H9 (cell line): ENCODE measurements around the gene ACVR2B. TPM values are rescaled to one million over a fixed set of nuclear protein-coding genes. Genes with fewer than 3 reads are reported as not detected.

ENCODE experiments used
- DNase-seq: peaks from one replicate; pipeline ENCODE4 v3.0.0-alpha.2; 2017
- H2AFZ ChIP-seq: one replicate; pipeline ENCODE4 v1.6.1; 2013; ENCODE audit warnings: mild to moderate bottlenecking, low read length, control low read depth, moderate library complexity
- H2AK5ac ChIP-seq: 2 replicates; pipeline ENCODE4 v1.6.1; 2013; ENCODE audit warnings: low read length, control low read depth, mixed read lengths; ENCODE audit not compliant: insufficient read length
- H2BK120ac ChIP-seq: one replicate; pipeline ENCODE4 v1.6.1; 2013; ENCODE audit warnings: low read depth, mild to moderate bottlenecking, low read length, control low read depth, inconsistent platforms; ENCODE audit not compliant: poor library complexity, severe bottlenecking
- H2BK12ac ChIP-seq: 2 replicates; pipeline ENCODE4 v1.6.1; 2013; ENCODE audit warnings: low read length, control low read depth, mixed read lengths, low read depth; ENCODE audit not compliant: insufficient read length
- H2BK15ac ChIP-seq: 2 replicates; pipeline ENCODE4 v1.6.1; 2013; ENCODE audit warnings: low read depth, low read length, control low read depth
- H2BK20ac ChIP-seq: one replicate; pipeline ENCODE4 v1.6.1; 2013; ENCODE audit warnings: low read depth, mild to moderate bottlenecking, low read length, control low read depth, inconsistent platforms; ENCODE audit not compliant: poor library complexity, severe bottlenecking
- H2BK5ac ChIP-seq: 2 replicates; pipeline ENCODE4 v1.6.1; 2013; ENCODE audit warnings: low read length, control low read depth, mixed read lengths; ENCODE audit not compliant: insufficient read length
- H3K14ac ChIP-seq: 2 replicates; pipeline ENCODE4 v1.6.1; 2013; ENCODE audit warnings: low read length, control low read depth; ENCODE audit not compliant: insufficient read depth
- H3K18ac ChIP-seq: 2 replicates; pipeline ENCODE4 v1.6.1; 2013; ENCODE audit warnings: low read depth, mild to moderate bottlenecking, mixed read lengths, low read length, control low read depth; ENCODE audit not compliant: insufficient read length
- H3K23ac ChIP-seq: 2 replicates; pipeline ENCODE4 v1.6.1; 2013; ENCODE audit warnings: low read length, control low read depth, mixed read lengths, low read depth; ENCODE audit not compliant: insufficient read length
- H3K23me2 ChIP-seq: 2 replicates; pipeline ENCODE4 v1.6.1; 2013; ENCODE audit warnings: low read depth, mild to moderate bottlenecking, mixed read lengths, low read length, control low read depth; ENCODE audit not compliant: insufficient read length, poor library complexity, severe bottlenecking
- H3K27ac ChIP-seq: 2 replicates; pipeline ENCODE4 v1.5.1; 2013; ENCODE audit warnings: low read length, control low read depth, mixed read lengths, low read depth; ENCODE audit not compliant: insufficient read length
- H3K27me3 ChIP-seq: 2 replicates; pipeline ENCODE4 v1.6.1; 2013; ENCODE audit warnings: low read length, control low read depth, inconsistent platforms; ENCODE audit not compliant: insufficient read depth
- H3K4ac ChIP-seq: 2 replicates; pipeline ENCODE4 v1.6.1; 2013; ENCODE audit warnings: low read depth, mild to moderate bottlenecking, control low read depth, inconsistent platforms, low read length, moderate library complexity
- H3K4me1 ChIP-seq: 2 replicates; pipeline ENCODE4 v1.6.1; 2013; ENCODE audit warnings: low read length, control low read depth, inconsistent platforms; ENCODE audit not compliant: insufficient read depth
- H3K4me2 ChIP-seq: 2 replicates; pipeline ENCODE4 v1.6.1; 2013; ENCODE audit warnings: low read length, control low read depth, mixed read lengths; ENCODE audit not compliant: insufficient read length, insufficient read depth
- H3K56ac ChIP-seq: 2 replicates; pipeline ENCODE4 v1.6.1; 2013; ENCODE audit warnings: low read depth, mild to moderate bottlenecking, mixed read lengths, low read length, control low read depth; ENCODE audit not compliant: insufficient read length
- H3K79me1 ChIP-seq: 2 replicates; pipeline ENCODE4 v1.6.1; 2013; ENCODE audit warnings: low read depth, mild to moderate bottlenecking, moderate library complexity, low read length, control low read depth, inconsistent platforms; ENCODE audit not compliant: insufficient read depth, poor library complexity, severe bottlenecking
- H3K79me2 ChIP-seq: 2 replicates; pipeline ENCODE4 v1.6.1; 2013; ENCODE audit warnings: low read length, control low read depth, inconsistent platforms; ENCODE audit not compliant: insufficient read depth
- H3K9ac ChIP-seq: 2 replicates; pipeline ENCODE4 v1.6.1; 2013; ENCODE audit warnings: low read length, control low read depth, mixed read lengths; ENCODE audit not compliant: insufficient read length; ENCODE audit errors: extremely low read depth
- H3K9me3 ChIP-seq: one replicate; pipeline ENCODE4 v1.6.1; 2013; ENCODE audit warnings: low read depth, low read length, inconsistent platforms; ENCODE audit not compliant: control insufficient read depth
- H3T11ph ChIP-seq: one replicate; pipeline ENCODE4 v1.6.1; 2013; ENCODE audit warnings: mild to moderate bottlenecking, low read length, control low read depth, inconsistent platforms
- H4K20me1 ChIP-seq: one replicate; pipeline ENCODE4 v1.6.1; 2013; ENCODE audit not compliant: control insufficient read depth, insufficient read length, insufficient read depth
- H4K5ac ChIP-seq: 2 replicates; pipeline ENCODE4 v1.6.1; 2013; ENCODE audit warnings: low read depth, mild to moderate bottlenecking, mixed read lengths, low read length, control low read depth; ENCODE audit not compliant: insufficient read length
- H4K8ac ChIP-seq: replicated peaks from 2 replicates; pipeline ENCODE4 v1.6.1; 2013; ENCODE audit warnings: low read length, control low read depth, mixed read lengths, low read depth; ENCODE audit not compliant: insufficient read length
- H4K91ac ChIP-seq: 2 replicates; pipeline ENCODE4 v1.6.1; 2013; ENCODE audit warnings: low read depth, mild to moderate bottlenecking, moderate library complexity, mixed read lengths, low read length, control low read depth; ENCODE audit not compliant: insufficient read length
- H3K27ac Mint-ChIP-seq, 3 experiments: 2 replicates in 2 of 3; 3 replicates in 1 of 3; pipeline ENCODE4 v1.8.0; 2020 to 2021; ENCODE audit warnings: mixed read lengths in 3 of 3, mild to moderate bottlenecking in 1 of 3, moderate library complexity in 1 of 3
- H3K27me3 Mint-ChIP-seq: 2 replicates; pipeline ENCODE4 v1.8.0; 2021; ENCODE audit warnings: low read depth, mild to moderate bottlenecking, moderate library complexity, mixed read lengths
- H3K36me3 Mint-ChIP-seq, 3 experiments: 2 replicates in 2 of 3; 3 replicates in 1 of 3; pipeline ENCODE4 v1.8.0; 2020 to 2021; ENCODE audit warnings: low read depth in 3 of 3, mixed read lengths in 3 of 3; ENCODE audit not compliant: insufficient read depth in 1 of 3
- H3K4me1 Mint-ChIP-seq, 2 experiments: 2 replicates each; pipeline ENCODE4 v1.8.0; 2020; ENCODE audit warnings: mixed read lengths in 2 of 2
- H3K4me3 Mint-ChIP-seq, 2 experiments: 2 replicates in 1 of 2; 3 replicates in 1 of 2; pipeline ENCODE4 v1.8.0; 2020 to 2021; ENCODE audit warnings: mild to moderate bottlenecking in 2 of 2, mixed read lengths in 2 of 2, moderate library complexity in 1 of 2
- H3K9me3 Mint-ChIP-seq, 2 experiments: 2 replicates in 1 of 2; 3 replicates in 1 of 2; pipeline ENCODE4 v1.8.0; 2020; ENCODE audit warnings: mild to moderate bottlenecking in 2 of 2, mixed read lengths in 2 of 2, moderate library complexity in 1 of 2
- CTCF ChIP-seq: fragments of 200-600 bp; sonication (generic); conservative IDR thresholded peaks from 3 replicates; pipeline ENCODE4 v1.8.0; 2021; ENCODE audit warnings: antibody characterized with exemption, mild to moderate bottlenecking
- WGBS: extraction: QIAGEN DNeasy Blood & Tissue Kit; methylation state at CpG from one replicate; pipeline ENCODE4 v1.1.7; 2013; ENCODE audit warnings: missing lambda C conversion rate, low lambda C conversion rate, mixed read lengths; ENCODE audit not compliant: insufficient read length; ENCODE audit errors: extremely low coverage; 5-methylcytosine and 5-hydroxymethylcytosine counted together
- total RNA-seq: library from RNA; stranded (reverse); gene quantifications from 2 replicates; pipeline ENCODE4 v1.2.1, GENCODE V29; 2021

Gene ACVR2B
- total RNA-seq, 1 experiment from 2014 or later: 105 TPM

- Histone ChIP-seq H4K20me1 (no peaks in the 10 kb centered on the region), H3K4ac (no peak overlapping the region), H2BK15ac (no peak overlapping the region), H2BK5ac (no peak overlapping the region), H3K23me2 (no peaks in the 10 kb centered on the region), H4K8ac (no peak overlapping the region), H3K79me1 (no peaks in the 10 kb centered on the region), H2BK120ac (no peak overlapping the region), H3K9me3 (no peaks in the 10 kb centered on the region), H3K79me2 (no peaks in the 10 kb centered on the region), H3K23ac (no peak overlapping the region), H3K14ac (no peak overlapping the region), H4K91ac (no peak overlapping the region), H3K4me2 (no peak overlapping the region), H3K56ac (no peak overlapping the region), H3K4me1 (peaks cover 5% of the 10 kb centered on the region; the same call in 1 of the 2 replicates), H3K27ac (no peak overlapping the region), H3K18ac (no peak overlapping the region), H2BK12ac (no peak overlapping the region), H3K27me3 (no peaks in the 10 kb centered on the region), H3T11ph (no peak overlapping the region), H2AK5ac (no peak overlapping the region), H2BK20ac (no peak overlapping the region), H2AFZ (no peak overlapping the region), H3K9ac (no peak overlapping the region), H4K5ac (no peak overlapping the region)
- H3K4me1 Mint-ChIP-seq: peaks cover 23 to 28% of the 10 kb centered on the region in 2 experiments
- DNase-seq: no peak
- no peak overlapping the region for H3K4me3 Mint-ChIP-seq
- TF ChIP-seq CTCF: no peak
- no peaks in the 10 kb centered on the region for H3K27me3 Mint-ChIP-seq
- no CpG with 5 or more reads among the region's 1 CpG for WGBS
- H3K27ac Mint-ChIP-seq: no peak overlapping the region
- peaks cover 11 to 20% (median 19%) of the 10 kb centered on the region in 3 experiments; a peak in 6 of 7 replicates for H3K36me3 Mint-ChIP-seq
- H3K9me3 Mint-ChIP-seq: no peaks in the 10 kb centered on the region
Observed at GRCh38 chr3:38516669-38517068, 63.0 kb downstream of the ACVR2B start.
